K562 (cell line): ENCODE data around the gene BAIAP3. TPM values are rescaled to one million over a fixed set of nuclear protein-coding genes. Genes with fewer than 3 reads are reported as not detected.

ENCODE experiments used
- CEBPG ChIP-seq, 3 experiments: fragments of 200-800 bp in 1 of 3; sonication (Bioruptor generic) in 1 of 3; sonication (generic) in 1 of 3; formaldehyde crosslinking in 1 of 3; IDR thresholded peaks in 2 of 3; conservative IDR thresholded peaks in 1 of 3; 2 replicates each; pipeline versions ENCODE4 v1.6.1 to v1.8.0; 2016 to 2022; ENCODE audit warnings: missing compliant biosample characterization in 2 of 3, missing genetic modification characterization in 2 of 3, mild to moderate bottlenecking in 1 of 3, missing genetic modification reagents in 1 of 3
- CHD2 ChIP-seq: IDR thresholded peaks from 2 replicates; pipeline ENCODE4 v1.6.1; 2011; ENCODE audit warnings: low read depth, low read length
- DDX20 ChIP-seq: fragments of 450-650 bp; IDR thresholded peaks from 2 replicates; pipeline ENCODE4 v1.6.1; 2016; ENCODE audit warnings: missing genetic modification characterization, low read depth, mild to moderate bottlenecking, missing compliant biosample characterization, moderate library complexity
- FOXP4 ChIP-seq: sonication (generic); formaldehyde crosslinking; IDR thresholded peaks from 2 replicates; pipeline ENCODE4 v1.8.0; 2022; ENCODE audit warnings: mild to moderate bottlenecking, missing genetic modification reagents, borderline replicate concordance
- KHSRP ChIP-seq: fragments of 450-650 bp; IDR thresholded peaks from 2 replicates; pipeline ENCODE4 v1.6.1; 2017
- MTA3 ChIP-seq: fragments of 450-650 bp; formaldehyde crosslinking; IDR thresholded peaks from 2 replicates; pipeline ENCODE4 v1.6.1; 2017; ENCODE audit warnings: mild to moderate bottlenecking, borderline replicate concordance
- NRF1 ChIP-seq, 2 experiments: fragments of 450-650 bp; IDR thresholded peaks in 1 of 2; conservative IDR thresholded peaks in 1 of 2; 2 replicates each; pipeline ENCODE4 v1.6.1; 2014; ENCODE audit warnings: mild to moderate bottlenecking in 2 of 2
- SFPQ ChIP-seq: fragments of 200-400 bp; formaldehyde crosslinking; IDR thresholded peaks from 2 replicates; pipeline ENCODE4 v1.6.1; 2017; ENCODE audit warnings: mild to moderate bottlenecking, low read depth, low read length, moderate library complexity
- SMARCA5 ChIP-seq: fragments of 450-650 bp; IDR thresholded peaks from 2 replicates; pipeline ENCODE4 v1.6.1; 2016
- SP2 ChIP-seq: IDR thresholded peaks from 2 replicates; pipeline ENCODE4 v1.6.1; 2011; ENCODE audit warnings: mild to moderate bottlenecking, low read depth, low read length, moderate library complexity; ENCODE audit not compliant: poor library complexity, severe bottlenecking; ENCODE audit errors: extremely low read depth
- ZNF232 ChIP-seq: sonication (generic); formaldehyde crosslinking; IDR thresholded peaks from 2 replicates; pipeline ENCODE4 v1.8.0; 2022; ENCODE audit warnings: mild to moderate bottlenecking, missing genetic modification reagents
- ZNF507 ChIP-seq: conservative IDR thresholded peaks from 2 replicates; pipeline ENCODE4 v1.6.1; 2017; ENCODE audit warnings: missing genetic modification characterization, missing compliant biosample characterization
- ZNF592 ChIP-seq: fragments of 450-650 bp; IDR thresholded peaks from 2 replicates; pipeline ENCODE4 v1.6.1; 2017; ENCODE audit warnings: antibody characterized with exemption, mild to moderate bottlenecking
- polyA plus RNA-seq, 8 experiments: library from polyadenylated mRNA; depleted of rRNA in 4 of 8; stranded (reverse) in 5 of 8; unstranded in 3 of 8; fragments of >200 nt; fragmentation: Nextera tagmentation in 2 of 8; fragmentation: Illumina TruSeq in 1 of 8; extraction: Ambion mirVana in 2 of 8; extraction: Trizol in 1 of 8; gene quantifications; 2 replicates each; pipeline versions ENCODE4 v1.2.1 to v1.2.3, GENCODE V29; 2011 to 2014; ENCODE audit warnings: inconsistent platforms in 1 of 8, missing spikeins in 1 of 8
- total RNA-seq, 7 experiments: library from RNA; depleted of rRNA in 6 of 7; stranded (reverse); fragments of >200 nt in 6 of 7; fragmentation: Illumina TruSeq in 2 of 7; extraction: Trizol in 2 of 7; gene quantifications; 2 replicates each; pipeline versions ENCODE4 v1.2.1 to v1.2.3, GENCODE V29; 2011 to 2021; ENCODE audit warnings: low replicate concordance in 1 of 7
- TF ChIP-seq, protein P1 (sequence below): sonication (generic); formaldehyde crosslinking; IDR thresholded peaks from 2 replicates; pipeline ENCODE4 v1.8.0; 2022; ENCODE audit warnings: mild to moderate bottlenecking, missing genetic modification reagents
- TF ChIP-seq, protein P2 (sequence below): fragments of 450-650 bp; IDR thresholded peaks from 2 replicates; pipeline ENCODE4 v1.6.1; 2017; ENCODE audit warnings: antibody characterized with exemption

Gene BAIAP3
- total and polyA plus RNA-seq, 9 of the 15 experiments (the other 6 are each of a cell fraction or from before 2014, with no cell fraction given) = 0.03 to 4.5 (median 0.57) TPM; not detected in 1

- TF ChIP-seq, protein P1, sequence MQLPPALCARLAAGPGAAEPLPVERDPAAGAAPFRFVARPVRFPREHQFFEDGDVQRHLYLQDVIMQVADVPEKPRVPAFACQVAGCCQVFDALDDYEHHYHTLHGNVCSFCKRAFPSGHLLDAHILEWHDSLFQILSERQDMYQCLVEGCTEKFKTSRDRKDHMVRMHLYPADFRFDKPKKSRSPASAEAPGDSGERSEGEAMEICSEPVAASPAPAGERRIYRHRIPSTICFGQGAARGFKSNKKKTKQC = no peak
- TF ChIP-seq, protein P2, sequence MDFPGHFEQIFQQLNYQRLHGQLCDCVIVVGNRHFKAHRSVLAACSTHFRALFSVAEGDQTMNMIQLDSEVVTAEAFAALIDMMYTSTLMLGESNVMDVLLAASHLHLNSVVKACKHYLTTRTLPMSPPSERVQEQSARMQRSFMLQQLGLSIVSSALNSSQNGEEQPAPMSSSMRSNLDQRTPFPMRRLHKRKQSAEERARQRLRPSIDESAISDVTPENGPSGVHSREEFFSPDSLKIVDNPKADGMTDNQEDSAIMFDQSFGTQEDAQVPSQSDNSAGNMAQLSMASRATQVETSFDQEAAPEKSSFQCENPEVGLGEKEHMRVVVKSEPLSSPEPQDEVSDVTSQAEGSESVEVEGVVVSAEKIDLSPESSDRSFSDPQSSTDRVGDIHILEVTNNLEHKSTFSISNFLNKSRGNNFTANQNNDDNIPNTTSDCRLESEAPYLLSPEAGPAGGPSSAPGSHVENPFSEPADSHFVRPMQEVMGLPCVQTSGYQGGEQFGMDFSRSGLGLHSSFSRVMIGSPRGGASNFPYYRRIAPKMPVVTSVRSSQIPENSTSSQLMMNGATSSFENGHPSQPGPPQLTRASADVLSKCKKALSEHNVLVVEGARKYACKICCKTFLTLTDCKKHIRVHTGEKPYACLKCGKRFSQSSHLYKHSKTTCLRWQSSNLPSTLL = no peak
- no peak for TF ChIP-seq FOXP4 (CRISPR knock-in tag)
- no peak for TF ChIP-seq SFPQ
- TF ChIP-seq CEBPG (CRISPR knock-in tag; IDR thresholded peaks at IDR 0.05) = no peak
- TF ChIP-seq CEBPG (tag; conservative IDR thresholded peaks at IDR 0.05 in 1 of 2, IDR thresholded peaks at IDR 0.05 in 1 of 2) = no peak
- no peak for TF ChIP-seq ZNF232
- 0 out of 2 replicates have a peak, but pooled peaks have one; percentile 20 for TF ChIP-seq DDX20 (tag)
- peak; percentile 27 to 40; a peak in 3 of 4 replicates for TF ChIP-seq NRF1 (conservative IDR thresholded peaks at IDR 0.05 in 1 of 2, IDR thresholded peaks at IDR 0.05 in 1 of 2)
- peak; percentile 64; the same call in 1 of the 2 replicates for TF ChIP-seq ZNF592
- TF ChIP-seq SP2 = no peak
- TF ChIP-seq MTA3 = peak; percentile 85; the same call in 1 of the 2 replicates
- no peak for TF ChIP-seq ZNF507 (tag)
- TF ChIP-seq SMARCA5 = no peak
- no peak for TF ChIP-seq CHD2
- no peak for TF ChIP-seq KHSRP
Measured at GRCh38 chr16:1297018-1297696, 36.3 kb upstream of the BAIAP3 start (continued).
